PFSK-1 (cell line): ENCODE data around the gene STK26.

Experiments used
- FOXP2 ChIP-seq: optimal IDR thresholded peaks from 2 replicates; pipeline ENCODE3; 2011; ENCODE audit warnings: borderline replicate concordance, control low read depth, inconsistent platforms; ENCODE audit not compliant: insufficient read depth; ENCODE audit errors: extremely low read length, extremely low read depth
- POLR2AphosphoS5 ChIP-seq: IDR thresholded peaks from 2 replicates; pipeline ENCODE4 v1.6.1; 2012; ENCODE audit warnings: low read depth, mild to moderate bottlenecking, control low read depth, low read length, moderate library complexity
- REST ChIP-seq, 2 experiments: IDR thresholded peaks; 2 replicates each; pipeline versions ENCODE4 v1.6.1 to v1.8.0; 2011 to 2012; ENCODE audit warnings: low read depth in 2 of 2, low read length in 2 of 2, control low read depth in 1 of 2, inconsistent platforms in 1 of 2, mild to moderate bottlenecking in 1 of 2, moderate library complexity in 1 of 2; ENCODE audit not compliant: insufficient read depth in 1 of 2
- SIN3A ChIP-seq: IDR thresholded peaks from 2 replicates; pipeline ENCODE4 v1.6.1; 2012; ENCODE audit warnings: mild to moderate bottlenecking, low read length, moderate library complexity, borderline replicate concordance; ENCODE audit not compliant: insufficient read depth
- TAF1 ChIP-seq: IDR thresholded peaks from 2 replicates; pipeline ENCODE4 v1.6.1; 2012; ENCODE audit warnings: low read length, control low read depth, borderline replicate concordance; ENCODE audit not compliant: insufficient read depth

The STK26 gene

GRCh38 chrX:132058975-132059374 is 35.9 kb downstream of the STK26 start:
- TF ChIP-seq TAF1 = no peak
- TF ChIP-seq FOXP2 = no peak
- no peak for TF ChIP-seq SIN3A
- TF ChIP-seq POLR2AphosphoS5 = no peak
- no peak for TF ChIP-seq REST (IDR thresholded peaks at IDR 0.05; ENCODE audit: insufficient read depth in 1 of 2, low read depth in 2 of 2, low read length in 2 of 2)

- TF ChIP-seq REST (IDR thresholded peaks at IDR 0.05; ENCODE audit: insufficient read depth in 1 of 2, low read depth in 2 of 2, low read length in 2 of 2) (no peak), SIN3A (no peak), TAF1 (no peak), FOXP2 (no peak), POLR2AphosphoS5 (no peak)
Observed at GRCh38 chrX:132059973-132060540, 37.0 kb downstream of the STK26 start.

GRCh38 chrX:132063334-132063733 is 40.2 kb downstream of the STK26 start:
- TF ChIP-seq FOXP2 (no peak), TAF1 (no peak), REST (IDR thresholded peaks at IDR 0.05; ENCODE audit: insufficient read depth in 1 of 2, low read depth in 2 of 2, low read length in 2 of 2) (no peak), SIN3A (no peak), POLR2AphosphoS5 (no peak)

GRCh38 chrX:132063862-132064261 is 40.8 kb downstream of the STK26 start:
- TF ChIP-seq POLR2AphosphoS5 = no peak
- TF ChIP-seq FOXP2 = no peak
- TF ChIP-seq SIN3A = no peak
- TF ChIP-seq REST (IDR thresholded peaks at IDR 0.05; ENCODE audit: insufficient read depth in 1 of 2, low read depth in 2 of 2, low read length in 2 of 2) = no peak
- TF ChIP-seq TAF1 = no peak
